ENCODE results near the gene ARL4A.
"Not testable (repeated sequence)": the region's sequence is repeated elsewhere in the genome, so short reads cannot be mapped to it uniquely, and the experiment has no call there.

The ARL4A gene

GRCh38 chr7:12670000-12670729 lies 17.3 kb upstream of the ARL4A start:
- no peak for DNase-seq (ENCODE audit: low spot score)

DNA sequence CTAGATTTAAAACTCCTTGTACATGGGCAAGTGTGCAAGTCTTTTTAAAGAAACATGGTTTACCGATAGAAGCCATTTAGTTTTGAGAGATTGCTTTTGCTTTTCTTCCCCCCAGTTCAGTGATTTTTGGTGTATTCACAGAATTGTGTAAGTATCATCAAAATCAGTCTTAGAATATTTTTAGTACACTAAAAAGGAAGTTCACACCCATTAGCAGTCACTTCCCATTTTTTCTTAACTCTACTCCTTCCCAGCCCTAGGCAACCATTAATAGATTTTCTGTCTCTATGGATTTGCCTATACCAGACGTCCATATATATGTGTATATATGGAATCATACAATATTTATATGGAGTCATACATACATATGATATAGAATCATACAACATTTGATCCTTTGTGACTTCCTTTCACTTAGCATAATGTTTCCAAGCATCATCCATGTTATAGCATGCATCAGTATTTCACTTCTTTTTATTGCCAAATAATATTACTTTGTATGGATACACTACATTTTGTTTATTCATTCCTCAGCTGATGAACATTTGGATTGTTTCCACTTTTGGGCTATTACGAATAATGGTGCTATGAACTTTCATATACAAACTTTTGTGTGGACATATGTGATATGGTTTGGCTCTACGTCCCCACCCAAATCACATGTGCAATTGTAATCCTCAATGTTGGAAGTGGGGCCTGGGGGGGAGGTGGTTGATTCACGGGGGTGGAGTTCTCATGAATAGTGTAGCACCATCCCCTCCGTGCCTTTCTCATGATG lies 16.5 kb upstream of the ARL4A start:
- DNase-seq (ENCODE audit: low spot score) = no peak

DNA sequence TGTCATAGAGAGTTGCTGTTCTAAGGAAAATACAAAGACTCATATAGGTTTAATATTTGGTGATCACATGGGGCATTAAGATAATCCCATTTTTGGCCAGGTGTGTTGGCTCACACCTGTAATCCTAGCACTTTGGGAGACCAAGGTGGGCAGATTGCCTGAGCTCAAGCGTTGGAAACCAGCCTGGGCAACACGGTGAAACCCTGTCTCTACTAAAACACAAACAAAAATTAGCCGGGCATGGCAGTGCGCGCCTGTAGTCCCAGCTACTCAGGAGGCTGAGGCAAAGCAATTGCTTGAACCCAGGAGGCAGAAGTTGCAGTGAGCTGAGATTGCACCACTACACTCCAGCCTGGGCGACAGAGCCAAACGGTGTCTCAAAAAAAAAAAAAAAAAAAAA lies 14.0 kb upstream of the ARL4A start:
- DNase-seq (ENCODE audit: low spot score) = not testable (repeated sequence)

GRCh38 chr7:12674053-12674452 lies 13.4 kb upstream of the ARL4A start:
- no peak for DNase-seq (ENCODE audit: low spot score)

DNA sequence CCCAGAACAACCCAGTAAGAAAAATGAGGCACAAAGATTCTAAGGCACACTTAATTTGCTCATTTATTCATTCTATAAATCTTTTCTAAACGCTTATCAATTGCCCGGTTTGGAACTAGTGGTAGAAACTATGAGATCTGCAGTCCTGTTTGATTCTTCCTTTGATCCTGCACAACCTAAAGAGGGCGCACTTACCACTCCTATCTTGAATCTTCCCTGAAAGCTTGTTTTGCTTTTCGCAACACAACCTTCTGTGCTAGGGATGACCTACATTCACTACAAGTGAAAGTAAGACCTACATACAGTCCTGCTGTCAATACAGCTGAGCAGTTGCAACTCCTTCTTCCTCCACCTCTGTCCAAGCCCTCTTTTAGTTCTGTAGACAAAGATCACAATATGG lies 12.6 kb upstream of the ARL4A start:
- peak; percentile 73 for DNase-seq (ENCODE audit: low spot score)

DNA sequence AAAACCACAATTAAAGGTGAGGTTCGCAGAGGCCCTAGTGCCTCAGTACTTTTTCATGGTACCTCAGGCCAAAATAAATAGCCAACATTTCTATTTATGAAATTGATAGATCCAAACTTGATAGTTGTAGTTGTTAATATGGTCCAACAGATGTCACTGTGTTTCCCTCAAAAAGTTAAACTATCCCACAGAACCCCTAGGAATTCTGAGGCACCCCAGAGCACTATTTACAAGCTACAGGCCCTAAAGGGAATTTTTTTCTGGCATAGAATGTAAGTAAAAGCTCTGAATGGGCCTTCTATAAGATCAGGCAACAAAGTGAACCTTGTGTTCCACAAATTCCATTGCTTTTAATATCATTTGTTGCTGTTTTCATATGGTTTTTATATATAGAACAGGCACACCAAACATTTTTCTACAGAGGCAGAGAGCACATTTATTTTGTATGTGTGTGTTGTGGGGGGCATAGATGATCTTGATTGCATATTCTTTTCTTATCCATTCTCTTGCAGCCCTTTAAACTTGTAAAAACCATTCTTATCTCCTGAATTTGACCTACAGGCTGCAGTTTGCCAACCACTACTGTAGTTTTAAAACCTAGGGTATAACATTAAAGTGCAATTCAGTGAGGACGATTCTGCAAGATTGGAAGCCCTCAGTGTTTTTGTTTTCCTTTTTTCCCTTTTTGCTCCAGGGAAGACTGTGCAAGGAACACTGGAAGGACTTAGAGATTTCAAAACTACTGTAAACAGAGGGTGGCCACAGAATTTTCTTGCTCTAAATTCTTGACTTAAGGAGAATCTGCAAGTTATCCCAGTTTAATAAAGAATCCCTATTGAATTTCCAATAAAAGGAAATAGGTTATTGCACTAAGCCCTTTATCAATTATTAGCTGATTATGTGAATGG lies 3.5 kb upstream of the ARL4A start:
- no peak for DNase-seq (ENCODE audit: low spot score)

- DNase-seq (ENCODE audit: low spot score) = no peak
Measured at GRCh38 chr7:12684733-12685132, 2.7 kb upstream of the ARL4A start.

DNA sequence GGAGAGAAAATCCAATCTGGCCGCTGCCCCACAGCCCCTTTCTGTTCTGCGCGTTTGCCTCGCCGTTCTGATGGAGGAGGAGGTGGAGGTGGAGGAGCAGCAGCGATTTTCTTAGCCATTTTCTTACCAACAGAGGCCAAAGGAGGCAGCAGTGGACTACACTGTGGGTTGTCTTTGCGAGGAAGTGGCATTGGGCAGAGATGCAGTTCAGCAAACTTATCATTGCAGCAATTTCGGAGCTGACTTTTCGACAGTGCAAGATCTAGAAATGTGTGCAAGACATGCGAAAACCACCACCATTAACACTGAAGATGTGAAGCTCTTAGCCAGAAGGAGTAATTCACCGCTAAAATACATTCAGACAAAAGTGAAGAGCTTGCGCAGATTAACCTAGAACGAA lies 1.9 kb upstream of the ARL4A start:
- DNase-seq (ENCODE audit: low spot score) = peak; percentile 44

DNA sequence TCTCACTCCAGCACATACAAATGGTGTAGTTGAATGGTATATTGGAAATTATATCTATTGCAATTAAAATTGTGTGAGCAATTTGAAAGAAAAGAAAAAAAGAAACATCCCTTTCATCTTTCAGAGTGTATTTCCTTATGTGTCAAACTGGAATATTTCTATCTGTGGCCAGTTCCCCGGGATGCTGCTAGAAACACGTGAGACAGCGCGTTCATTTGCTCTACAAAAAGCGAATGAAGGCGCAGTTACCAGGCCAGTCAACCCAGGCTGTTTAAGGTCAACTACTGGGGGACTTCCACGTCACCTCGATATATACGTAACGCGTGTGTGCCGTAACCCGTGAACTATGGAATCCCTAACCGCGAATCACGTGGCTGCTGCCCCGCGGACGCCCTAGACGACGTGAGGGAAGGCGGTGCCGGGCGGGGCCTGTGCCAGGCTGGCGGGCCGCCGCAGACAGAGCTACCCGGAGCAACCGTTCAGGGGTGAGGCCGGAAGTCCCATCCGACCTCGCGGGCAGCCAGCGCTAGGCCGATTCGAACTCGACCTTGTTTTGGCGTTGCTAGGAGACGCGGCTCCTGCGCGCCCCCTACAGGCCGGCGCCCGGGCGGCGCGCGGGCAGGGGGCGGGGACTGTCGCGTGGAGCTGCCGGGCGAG lies 1.1 kb upstream of the ARL4A start:
- DNase-seq (ENCODE audit: low spot score) = peak; percentile 97

- DNase-seq (ENCODE audit: low spot score) = no peak
Measured at GRCh38 chr7:12687718-12688171, 312 bp downstream of the ARL4A start.

DNA sequence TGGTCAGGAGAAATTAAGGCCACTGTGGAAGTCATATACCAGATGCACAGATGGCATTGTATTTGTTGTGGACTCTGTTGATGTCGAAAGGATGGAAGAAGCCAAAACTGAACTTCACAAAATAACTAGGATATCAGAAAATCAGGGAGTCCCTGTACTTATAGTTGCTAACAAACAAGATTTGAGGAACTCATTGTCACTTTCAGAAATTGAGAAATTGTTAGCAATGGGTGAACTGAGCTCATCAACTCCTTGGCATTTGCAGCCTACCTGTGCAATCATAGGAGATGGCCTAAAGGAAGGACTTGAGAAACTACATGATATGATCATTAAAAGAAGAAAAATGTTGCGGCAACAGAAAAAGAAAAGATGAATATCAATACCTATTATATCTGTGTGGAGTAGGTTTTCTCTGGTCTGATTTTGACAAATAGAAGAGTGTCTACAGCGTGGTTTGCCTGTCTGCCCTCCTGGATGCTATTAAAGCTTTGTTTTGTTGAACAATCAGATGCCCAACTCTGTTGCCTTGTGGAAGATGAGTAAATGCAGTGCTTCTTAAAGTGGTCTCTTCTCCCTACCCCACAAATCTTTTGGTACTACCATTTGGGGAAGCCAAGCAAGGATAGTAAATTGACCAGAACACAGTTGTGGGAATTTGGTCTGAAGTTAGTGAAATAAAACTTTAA lies 1.2 kb downstream of the ARL4A start:
- not testable (repeated sequence) for DNase-seq (ENCODE audit: low spot score)

- no peak for DNase-seq (ENCODE audit: low spot score)
Measured at GRCh38 chr7:12689451-12689850, 2.0 kb downstream of the ARL4A start.

DNA sequence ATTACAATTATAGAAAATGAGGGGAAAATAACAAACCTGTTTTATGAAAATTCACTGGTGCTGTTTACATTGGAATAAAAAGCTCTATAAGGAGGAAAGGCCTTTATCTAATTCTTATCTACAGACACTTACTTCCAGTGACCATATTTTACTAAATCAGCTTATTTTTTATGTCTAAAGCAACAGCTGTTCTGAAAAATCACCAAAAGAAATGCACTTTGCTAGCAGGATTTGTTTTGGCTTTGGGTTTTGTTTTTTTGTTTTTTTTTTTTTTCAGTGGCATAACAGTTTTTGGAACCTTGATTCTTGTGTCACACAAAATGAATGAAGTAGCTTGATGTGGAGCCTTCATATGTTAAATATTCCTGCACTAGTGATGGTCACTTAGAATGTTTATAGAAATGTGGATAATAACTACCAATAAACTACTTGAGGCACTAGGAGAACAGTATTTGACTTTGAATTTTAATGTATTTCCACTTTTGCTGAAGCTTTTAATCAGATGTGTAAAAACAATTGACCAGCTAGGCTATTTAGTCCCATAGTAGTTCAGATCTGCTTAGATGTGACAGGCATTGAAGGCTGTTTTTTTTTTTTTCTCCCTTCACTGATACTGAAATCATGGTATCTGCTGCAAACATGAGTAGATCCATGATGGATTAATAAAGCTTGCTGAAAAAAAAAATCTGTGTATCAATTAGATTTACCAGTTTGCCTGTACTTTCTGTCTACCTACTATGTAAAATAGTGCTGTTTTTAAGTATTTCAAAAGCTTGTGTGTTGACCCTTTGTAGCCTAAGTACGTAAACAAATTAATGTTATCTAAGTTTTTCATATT lies 2.8 kb downstream of the ARL4A start:
- no peak for DNase-seq (ENCODE audit: low spot score)

DNA sequence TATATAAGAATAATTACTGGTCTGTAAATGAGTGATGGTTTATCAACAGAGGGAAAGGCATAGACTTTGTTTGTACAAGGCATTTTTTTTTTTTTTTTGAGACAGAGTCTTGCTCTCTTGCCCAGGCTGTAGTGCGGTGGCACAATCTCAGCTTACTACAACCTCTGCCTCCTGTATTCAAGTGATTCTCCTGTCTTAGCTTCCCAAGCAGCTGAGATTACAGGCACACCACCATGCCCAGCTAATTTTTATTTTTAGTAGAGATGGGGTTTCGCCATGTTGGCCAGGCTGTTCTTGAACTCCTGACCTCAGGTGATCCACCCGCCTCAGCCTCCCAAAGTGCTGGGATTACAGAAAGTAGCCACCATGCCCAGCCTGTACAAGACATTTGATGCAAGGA lies 4.0 kb downstream of the ARL4A start:
- DNase-seq (ENCODE audit: low spot score) = not testable (repeated sequence)

DNA sequence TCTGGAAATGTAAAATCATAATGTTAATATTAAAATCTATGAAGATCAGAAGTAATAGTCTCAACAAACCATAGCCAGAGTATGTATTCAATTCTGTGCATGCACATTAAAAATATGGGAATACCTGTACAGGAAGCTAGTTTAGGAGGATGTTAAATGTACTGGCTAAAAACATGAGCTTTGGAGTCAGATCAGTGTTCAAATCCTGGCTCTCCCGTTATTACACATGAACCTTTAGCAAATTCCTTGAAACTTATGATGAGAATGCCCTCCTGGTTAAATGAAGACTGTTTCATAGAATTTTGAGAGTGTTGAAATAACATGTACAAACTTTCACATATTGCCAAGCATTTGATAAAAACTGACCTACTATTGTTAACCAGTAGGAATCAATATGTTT lies 4.6 kb downstream of the ARL4A start:
- no peak for DNase-seq (ENCODE audit: low spot score)

DNA sequence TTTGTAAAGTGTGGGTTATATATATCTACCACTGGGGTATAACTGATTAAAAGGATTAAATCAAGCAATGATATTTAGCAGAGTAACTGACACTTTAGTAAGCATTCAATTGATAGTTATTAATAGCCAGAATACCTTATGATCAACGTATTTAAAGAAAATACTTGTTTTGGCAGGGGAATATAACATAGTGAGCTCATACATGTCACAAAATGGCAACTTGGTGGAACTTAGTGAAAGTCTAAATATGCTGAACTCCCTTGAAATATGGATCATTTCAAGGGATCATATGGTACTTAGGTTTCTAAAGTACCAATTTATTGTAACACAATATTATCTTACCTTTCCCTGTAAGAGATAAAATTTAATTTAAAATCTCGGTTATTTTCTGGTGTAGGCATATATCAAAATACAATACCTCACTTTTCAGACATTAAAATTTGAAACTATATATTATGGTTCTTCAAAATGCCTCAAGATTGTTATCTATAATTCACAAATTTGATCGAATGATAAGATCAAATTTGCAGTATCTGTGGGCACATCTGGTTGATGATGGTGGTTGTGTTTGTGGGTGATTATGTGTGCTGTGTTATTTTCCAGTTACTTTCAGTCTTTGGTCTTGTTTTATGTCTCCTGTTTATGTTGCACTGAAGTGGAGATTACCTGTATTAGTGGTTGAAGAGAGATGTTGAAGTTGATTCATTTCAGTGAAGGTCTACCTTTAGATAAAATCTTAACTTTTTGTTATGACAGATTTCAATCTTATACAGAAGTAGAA lies 5.2 kb downstream of the ARL4A start:
- no peak for DNase-seq (ENCODE audit: low spot score)

DNA sequence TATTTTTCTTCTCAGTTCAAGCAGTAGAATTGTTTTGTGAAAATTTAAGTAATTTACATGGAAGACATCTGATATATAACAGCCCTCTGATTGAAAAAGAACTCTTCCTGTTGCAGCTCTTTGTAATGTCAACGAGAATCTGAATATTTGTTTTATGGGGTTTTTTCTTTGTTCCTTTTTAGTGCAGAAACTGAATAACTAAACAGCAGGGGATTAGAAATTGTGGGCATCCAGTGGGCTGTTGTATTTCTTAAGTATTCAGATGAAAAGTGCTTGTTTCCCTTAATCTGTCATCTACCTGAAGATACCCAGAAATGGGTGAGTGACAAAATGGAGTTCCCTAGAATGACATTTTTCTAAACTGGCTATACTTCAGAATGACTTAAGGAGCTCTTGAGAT lies 7.4 kb downstream of the ARL4A start:
- no peak for DNase-seq (ENCODE audit: low spot score)

DNA sequence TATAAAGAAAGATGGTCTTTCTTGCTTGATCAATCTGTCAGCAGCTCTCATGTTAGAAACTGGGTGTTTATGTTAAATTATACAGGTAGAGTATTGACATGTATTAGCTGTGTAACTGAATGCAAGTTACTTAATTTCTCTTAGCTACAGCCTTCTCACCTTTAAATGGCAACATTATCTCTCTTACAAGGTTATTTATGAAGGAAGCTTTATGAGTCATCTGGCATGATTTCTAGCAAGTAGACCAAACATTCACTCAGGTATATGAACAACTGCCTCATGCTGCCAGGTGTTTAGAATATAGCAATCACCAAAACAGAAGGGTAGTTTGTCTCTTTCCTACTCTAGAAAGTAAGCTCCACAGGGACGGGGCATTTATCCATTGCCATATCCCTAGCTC lies 8.5 kb downstream of the ARL4A start:
- no peak for DNase-seq (ENCODE audit: low spot score)

DNA sequence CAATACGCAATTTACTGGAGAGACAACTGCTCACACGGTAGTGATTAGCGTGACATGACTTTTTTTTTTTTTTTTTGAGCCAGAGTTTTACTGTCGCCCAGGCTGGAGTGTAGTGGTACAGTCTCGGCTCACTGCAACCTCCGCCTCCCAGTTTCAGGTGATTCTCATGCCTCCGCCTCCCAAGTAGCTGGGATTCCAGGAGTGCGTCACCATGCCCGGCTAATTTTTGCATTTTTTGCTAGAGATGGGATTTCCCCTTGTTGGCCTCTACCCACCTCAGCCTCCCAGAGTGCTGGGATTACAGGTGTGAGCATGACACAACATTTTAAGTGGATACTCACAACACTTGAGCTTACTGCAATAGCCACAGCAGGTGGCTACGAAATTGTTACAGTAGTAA lies 11.9 kb downstream of the ARL4A start:
- no peak for DNase-seq (ENCODE audit: low spot score)

DNA sequence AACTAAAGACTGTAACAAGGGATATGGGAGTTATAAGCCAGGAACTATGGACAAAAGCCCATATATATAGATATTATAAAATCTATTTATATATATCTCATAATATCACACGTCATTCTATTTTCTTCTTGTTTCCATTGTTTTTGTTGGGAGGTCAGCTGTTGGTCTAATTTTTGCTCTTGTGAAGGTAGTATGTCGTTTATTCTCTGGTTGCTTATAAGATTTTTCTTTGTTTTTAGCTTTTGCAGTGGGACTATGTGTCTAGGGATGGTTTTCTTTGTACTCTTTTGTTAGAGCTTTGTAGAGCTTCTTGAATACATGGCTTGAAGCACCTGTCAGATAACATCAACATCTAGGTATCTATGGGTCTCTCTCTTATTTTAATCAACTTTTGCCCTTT lies 14.0 kb downstream of the ARL4A start:
- DNase-seq (ENCODE audit: low spot score) = no peak

Measured in CD4-positive, alpha-beta T cell treated with Interleukin-15 for 4 hours (primary cell).